SHP77 treated with DMSO at 0.1 percent for 48 hours (cell line): ENCODE results near the gene SPATA2.
"Not testable (repeated sequence)": the region's sequence is repeated elsewhere in the genome, so short reads cannot be mapped to it uniquely, and the experiment has no call there.

ENCODE experiments used
- DNase-seq: peaks from one replicate; lab custom pipeline; 2025; lab: John Stamatoyannopoulos, UW

Gene SPATA2

GRCh38 chr20:49885558-49886332 is 29.6 kb downstream of the SPATA2 start:
- no peak for DNase-seq

- DNase-seq: no peak
Observed at GRCh38 chr20:49883246-49883802, 32.0 kb downstream of the SPATA2 start.

- DNase-seq: no peak
Observed at GRCh38 chr20:49882171-49882970, 33.0 kb downstream of the SPATA2 start.

GRCh38 chr20:49880724-49881445 is 34.4 kb downstream of the SPATA2 start:
- DNase-seq: no peak

- DNase-seq: no peak
Observed at GRCh38 chr20:49880177-49880576, 35.2 kb downstream of the SPATA2 start.

GRCh38 chr20:49878977-49879376 is 36.4 kb downstream of the SPATA2 start:
- no peak for DNase-seq

- DNase-seq: no peak
Observed at GRCh38 chr20:49877386-49877921, 37.9 kb downstream of the SPATA2 start.

GRCh38 chr20:49874696-49875095 is 40.6 kb downstream of the SPATA2 start:
- no peak for DNase-seq

- DNase-seq: no peak
Observed at GRCh38 chr20:49872056-49872455, 43.3 kb downstream of the SPATA2 start.

- no peak for DNase-seq
Observed at GRCh38 chr20:49871391-49871948, 43.9 kb downstream of the SPATA2 start.

- DNase-seq: no peak
Observed at GRCh38 chr20:49870261-49870660, 45.1 kb downstream of the SPATA2 start.

- no peak for DNase-seq
Observed at GRCh38 chr20:49868964-49869363, 46.4 kb downstream of the SPATA2 start.

GRCh38 chr20:49868538-49868937 is 46.8 kb downstream of the SPATA2 start:
- no peak for DNase-seq

- DNase-seq: no peak
Observed at GRCh38 chr20:49867453-49868215, 47.7 kb downstream of the SPATA2 start.

- DNase-seq: no peak
Observed at GRCh38 chr20:49866051-49866450, 49.3 kb downstream of the SPATA2 start.

GRCh38 chr20:49865559-49865958 is 49.8 kb downstream of the SPATA2 start:
- no peak for DNase-seq

- no peak for DNase-seq
Observed at GRCh38 chr20:49863666-49864065, 51.7 kb downstream of the SPATA2 start.

- DNase-seq: no peak
Observed at GRCh38 chr20:49862607-49863200, 52.6 kb downstream of the SPATA2 start.

- not testable (repeated sequence) for DNase-seq
Observed at GRCh38 chr20:49861232-49861631, 54.1 kb downstream of the SPATA2 start.

- no peak for DNase-seq
Observed at GRCh38 chr20:49859807-49860206, 55.5 kb downstream of the SPATA2 start.

GRCh38 chr20:49859011-49859410 is 56.3 kb downstream of the SPATA2 start:
- DNase-seq: no peak
